ENCODE data around the gene LILRB4. TPM values are rescaled to one million over a fixed set of nuclear protein-coding genes. Genes with fewer than 3 reads are reported as not detected.
"Not testable (repeated sequence)": the region's sequence is repeated elsewhere in the genome, so short reads cannot be mapped to it uniquely, and the experiment has no call there.

Gene LILRB4
- total RNA-seq, 1 donor from 2014 or later: not detected

- no peak for DNase-seq (ENCODE audit: low read depth)
- Histone ChIP-seq H3K36me3 (ENCODE audit: control insufficient read depth, insufficient read depth, low read length) (no peaks in the 10 kb centered on the region), H3K4me3 (ENCODE audit: low read depth, low read length) (no peak overlapping the region), H3K27me3 (ENCODE audit: control insufficient read depth, insufficient read depth, low read length) (no peaks in the 10 kb centered on the region)
- TF ChIP-seq, protein P1, sequence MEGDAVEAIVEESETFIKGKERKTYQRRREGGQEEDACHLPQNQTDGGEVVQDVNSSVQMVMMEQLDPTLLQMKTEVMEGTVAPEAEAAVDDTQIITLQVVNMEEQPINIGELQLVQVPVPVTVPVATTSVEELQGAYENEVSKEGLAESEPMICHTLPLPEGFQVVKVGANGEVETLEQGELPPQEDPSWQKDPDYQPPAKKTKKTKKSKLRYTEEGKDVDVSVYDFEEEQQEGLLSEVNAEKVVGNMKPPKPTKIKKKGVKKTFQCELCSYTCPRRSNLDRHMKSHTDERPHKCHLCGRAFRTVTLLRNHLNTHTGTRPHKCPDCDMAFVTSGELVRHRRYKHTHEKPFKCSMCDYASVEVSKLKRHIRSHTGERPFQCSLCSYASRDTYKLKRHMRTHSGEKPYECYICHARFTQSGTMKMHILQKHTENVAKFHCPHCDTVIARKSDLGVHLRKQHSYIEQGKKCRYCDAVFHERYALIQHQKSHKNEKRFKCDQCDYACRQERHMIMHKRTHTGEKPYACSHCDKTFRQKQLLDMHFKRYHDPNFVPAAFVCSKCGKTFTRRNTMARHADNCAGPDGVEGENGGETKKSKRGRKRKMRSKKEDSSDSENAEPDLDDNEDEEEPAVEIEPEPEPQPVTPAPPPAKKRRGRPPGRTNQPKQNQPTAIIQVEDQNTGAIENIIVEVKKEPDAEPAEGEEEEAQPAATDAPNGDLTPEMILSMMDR (IDR thresholded peaks at IDR 0.05; ENCODE audit: insufficient read depth, low read length, poor library complexity, severe bottlenecking): no peak
These were observed 24.1 kb upstream of the LILRB4 start for GRCh38 chr19:54638683-54639082.

DNA sequence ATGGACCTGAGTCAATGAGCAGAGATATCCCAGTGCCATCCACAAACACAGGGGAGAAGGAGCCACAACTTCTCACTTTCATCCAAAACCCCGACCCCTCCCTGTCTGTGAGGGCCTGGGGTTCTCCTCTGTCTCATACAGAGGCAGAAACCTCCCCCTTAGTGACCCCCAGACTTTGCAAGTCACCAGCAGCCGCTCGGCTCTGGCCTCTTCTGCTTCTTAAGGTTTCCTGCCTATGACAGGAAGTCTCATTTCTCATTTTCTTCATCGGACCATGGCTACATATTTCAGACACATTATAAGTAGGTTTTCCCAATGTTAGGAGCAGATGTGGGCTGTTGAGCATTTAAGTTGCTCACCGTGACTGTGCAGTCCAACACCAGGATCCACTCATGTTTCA is 19.8 kb upstream of the LILRB4 start:
- H3K4me3 ChIP-seq (ENCODE audit: low read depth, low read length); H3K27me3 ChIP-seq (ENCODE audit: control insufficient read depth, insufficient read depth, low read length); H3K36me3 ChIP-seq (ENCODE audit: control insufficient read depth, insufficient read depth, low read length); DNase-seq (ENCODE audit: low read depth): not testable (repeated sequence)

DNA sequence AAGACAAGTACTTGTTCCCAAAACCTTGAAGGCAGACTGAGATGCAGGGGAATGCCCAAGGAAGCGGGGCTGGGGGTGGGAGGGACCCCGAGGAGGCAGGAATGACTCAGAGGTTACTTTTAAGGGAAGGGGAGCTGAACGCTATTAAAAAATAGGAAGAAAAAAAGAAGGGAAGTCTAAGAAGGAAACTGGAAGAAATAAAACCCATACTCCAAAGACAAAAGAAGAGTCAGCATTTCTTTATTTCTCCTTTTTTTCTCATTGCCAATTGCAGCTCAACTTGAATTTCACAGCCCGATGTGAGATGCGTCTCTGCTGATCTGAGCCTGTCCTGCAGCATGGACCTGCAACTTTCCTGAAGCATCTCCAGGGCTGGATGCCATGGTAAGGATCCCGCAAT is 19.2 kb upstream of the LILRB4 start:
- H3K4me3 ChIP-seq (ENCODE audit: low read depth, low read length); DNase-seq (ENCODE audit: low read depth); H3K27me3 ChIP-seq (ENCODE audit: control insufficient read depth, insufficient read depth, low read length): not testable (repeated sequence)

DNA sequence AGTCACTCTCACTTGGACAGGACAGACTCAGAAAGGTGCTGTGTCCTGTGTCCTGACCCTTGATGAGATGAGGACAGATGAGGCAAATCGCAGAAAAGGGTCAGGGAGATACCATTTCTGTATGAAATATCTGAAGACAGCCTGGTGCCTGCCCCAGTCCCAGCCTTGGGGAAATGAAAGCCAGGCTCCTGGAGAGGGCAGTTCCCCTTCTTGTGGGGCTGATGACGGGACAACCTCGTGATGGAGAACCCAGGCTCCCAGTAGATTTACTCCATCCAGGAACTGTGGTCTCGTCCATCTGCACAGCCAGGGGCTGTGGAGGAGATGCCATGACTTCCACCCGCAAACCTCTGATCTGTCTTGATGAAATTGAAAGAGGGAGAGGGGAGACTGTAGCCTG is 18.7 kb upstream of the LILRB4 start:
- DNase-seq (ENCODE audit: low read depth): no peak
- Histone ChIP-seq H3K27me3 (ENCODE audit: control insufficient read depth, insufficient read depth, low read length) (no peaks in the 10 kb centered on the region), H3K4me3 (ENCODE audit: low read depth, low read length) (no peak overlapping the region), H3K36me3 (ENCODE audit: control insufficient read depth, insufficient read depth, low read length) (no peaks in the 10 kb centered on the region)
- TF ChIP-seq, protein P1 (IDR thresholded peaks at IDR 0.05; ENCODE audit: insufficient read depth, low read length, poor library complexity, severe bottlenecking): no peak

More for the DNA sequence above, 19.2 kb upstream of the LILRB4 start:
- H3K36me3 ChIP-seq (ENCODE audit: control insufficient read depth, insufficient read depth, low read length): not testable (repeated sequence)

DNA sequence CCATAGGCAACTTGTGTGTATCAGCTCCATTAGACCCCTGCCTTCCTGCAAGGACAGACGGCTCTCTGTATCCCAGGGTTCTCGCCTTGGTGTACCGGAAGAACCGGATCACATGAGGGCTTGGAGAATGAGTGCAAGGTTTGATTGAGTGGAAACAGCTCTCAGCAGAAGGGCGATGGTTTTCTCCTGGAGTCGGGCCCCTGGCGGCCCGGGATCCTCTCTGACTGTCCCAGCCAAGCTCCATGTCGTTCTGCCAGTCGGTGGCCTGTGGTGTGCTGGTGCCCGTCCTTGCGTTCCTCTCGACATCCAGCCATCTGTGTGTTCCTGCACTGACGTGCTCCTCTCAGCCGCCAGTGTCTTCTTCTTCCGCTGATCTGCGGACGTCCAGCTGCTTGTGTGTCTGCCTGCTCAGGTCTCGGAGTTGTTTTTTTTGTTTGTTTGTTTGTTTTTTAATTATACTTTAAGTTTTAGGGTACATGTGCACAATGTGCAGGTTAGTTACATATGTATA is 16.4 kb upstream of the LILRB4 start:
- H3K4me3 ChIP-seq (ENCODE audit: low read depth, low read length): no peak overlapping the region
- no peaks in the 10 kb centered on the region for H3K27me3 ChIP-seq (ENCODE audit: control insufficient read depth, insufficient read depth, low read length)
- TF ChIP-seq, protein P1 (IDR thresholded peaks at IDR 0.05; ENCODE audit: insufficient read depth, low read length, poor library complexity, severe bottlenecking): no peak
- DNase-seq (ENCODE audit: low read depth): no peak
- H3K36me3 ChIP-seq (ENCODE audit: control insufficient read depth, insufficient read depth, low read length): no peaks in the 10 kb centered on the region

DNA sequence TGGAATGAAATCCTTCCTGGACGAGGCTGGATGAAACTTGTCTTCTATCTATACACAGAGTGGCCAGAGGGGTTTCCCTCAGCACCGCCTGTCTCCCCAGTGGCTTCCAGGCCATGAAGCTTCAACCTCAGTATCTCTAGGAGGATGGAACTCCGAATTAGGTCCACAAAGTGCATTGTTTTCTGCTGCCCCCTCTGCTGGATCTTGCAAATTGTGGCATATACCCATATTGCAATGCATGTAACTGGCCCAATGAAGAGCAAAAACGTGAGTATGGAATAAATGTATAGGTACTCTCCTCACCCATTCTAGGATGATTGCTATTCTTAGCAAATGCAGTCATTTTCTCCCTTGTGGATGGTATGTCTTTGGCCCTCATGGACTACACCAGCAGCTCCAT is 14.7 kb upstream of the LILRB4 start:
- DNase-seq (ENCODE audit: low read depth): no peak
- Histone ChIP-seq H3K36me3 (ENCODE audit: control insufficient read depth, insufficient read depth, low read length) (no peaks in the 10 kb centered on the region), H3K27me3 (ENCODE audit: control insufficient read depth, insufficient read depth, low read length) (no peaks in the 10 kb centered on the region), H3K4me3 (ENCODE audit: low read depth, low read length) (no peak overlapping the region)
- TF ChIP-seq, protein P1 (IDR thresholded peaks at IDR 0.05; ENCODE audit: insufficient read depth, low read length, poor library complexity, severe bottlenecking): no peak

- no peaks in the 10 kb centered on the region for H3K36me3 ChIP-seq (ENCODE audit: control insufficient read depth, insufficient read depth, low read length)
- no peak for DNase-seq (ENCODE audit: low read depth)
- no peaks in the 10 kb centered on the region for H3K27me3 ChIP-seq (ENCODE audit: control insufficient read depth, insufficient read depth, low read length)
These were observed 12.6 kb upstream of the LILRB4 start for GRCh38 chr19:54650108-54650655.

More at GRCh38 chr19:54650108-54650655, 12.6 kb upstream of the LILRB4 start:
- H3K4me3 ChIP-seq (ENCODE audit: low read depth, low read length): no peak overlapping the region
- TF ChIP-seq, protein P1 (IDR thresholded peaks at IDR 0.05; ENCODE audit: insufficient read depth, low read length, poor library complexity, severe bottlenecking): no peak

All from kidney epithelial cell (primary cell).